ENCODE results near the gene TRIP13. TPM values are rescaled to one million over a fixed set of nuclear protein-coding genes. Genes with fewer than 3 reads are reported as not detected.

Gene TRIP13
- total RNA-seq, 1 experiment from 2014 or later = 45.9 TPM

DNA sequence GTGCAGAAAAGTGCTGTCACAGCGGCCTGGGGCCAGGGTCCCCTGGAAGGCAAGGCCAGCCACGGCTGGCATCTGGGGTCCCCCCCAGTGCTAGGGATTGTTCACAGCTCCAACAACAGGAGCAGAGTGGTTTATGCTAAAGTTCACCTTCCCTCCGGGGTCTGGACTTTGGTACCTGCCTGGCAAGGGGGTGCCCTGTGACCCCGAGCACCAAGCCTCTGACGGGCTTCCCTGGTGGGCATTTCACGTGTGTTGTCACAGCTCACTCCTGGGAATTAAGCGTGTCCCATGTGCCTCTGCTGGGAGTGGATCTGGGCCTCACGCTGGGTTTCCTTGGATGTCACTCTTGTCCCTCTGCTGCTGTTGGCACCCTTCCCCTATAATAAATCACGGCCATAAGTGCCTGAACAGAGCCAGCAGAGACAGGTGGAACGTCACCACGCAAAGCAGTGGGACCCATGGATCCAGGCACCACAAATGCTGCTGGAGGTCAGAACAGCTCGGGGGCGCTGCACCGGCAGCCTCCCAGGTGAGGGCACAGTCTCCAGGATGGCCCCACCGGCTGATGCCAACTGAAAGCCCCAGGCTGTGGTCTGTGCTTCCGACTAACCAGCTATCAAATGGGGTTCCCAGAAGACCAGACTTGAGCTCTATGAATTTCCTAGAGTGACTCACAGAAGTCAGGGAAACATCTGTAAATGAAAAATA lies 24.1 kb upstream of the TRIP13 start:
- no peaks in the 10 kb centered on the region for H3K27me3 ChIP-seq (ENCODE audit: control insufficient read depth, insufficient read depth, low read length)
- no peak overlapping the region for H3K27ac ChIP-seq (ENCODE audit: low read length)
- no peak for ATAC-seq
- CTCF ChIA-PET = no interaction called here
- H3K36me3 ChIP-seq (ENCODE audit: control insufficient read depth, insufficient read depth, low read length) = peaks cover 29% of the 10 kb centered on the region
- H3K4me1 ChIP-seq (ENCODE audit: control insufficient read depth, insufficient read depth, low read length) = no peaks in the 10 kb centered on the region
- POLR2A ChIA-PET = no interaction called here
- intact Hi-C loops (cut with micrococcal nuclease; ENCODE audit: unreplicated experiment) (no loop called here), in situ Hi-C loops (cut with HindIII; ENCODE audit: low pct_unique_long_range_greater_than_20kb, low sequenced_read_pairs) (no loop called here)
- TF ChIP-seq, protein P1, sequence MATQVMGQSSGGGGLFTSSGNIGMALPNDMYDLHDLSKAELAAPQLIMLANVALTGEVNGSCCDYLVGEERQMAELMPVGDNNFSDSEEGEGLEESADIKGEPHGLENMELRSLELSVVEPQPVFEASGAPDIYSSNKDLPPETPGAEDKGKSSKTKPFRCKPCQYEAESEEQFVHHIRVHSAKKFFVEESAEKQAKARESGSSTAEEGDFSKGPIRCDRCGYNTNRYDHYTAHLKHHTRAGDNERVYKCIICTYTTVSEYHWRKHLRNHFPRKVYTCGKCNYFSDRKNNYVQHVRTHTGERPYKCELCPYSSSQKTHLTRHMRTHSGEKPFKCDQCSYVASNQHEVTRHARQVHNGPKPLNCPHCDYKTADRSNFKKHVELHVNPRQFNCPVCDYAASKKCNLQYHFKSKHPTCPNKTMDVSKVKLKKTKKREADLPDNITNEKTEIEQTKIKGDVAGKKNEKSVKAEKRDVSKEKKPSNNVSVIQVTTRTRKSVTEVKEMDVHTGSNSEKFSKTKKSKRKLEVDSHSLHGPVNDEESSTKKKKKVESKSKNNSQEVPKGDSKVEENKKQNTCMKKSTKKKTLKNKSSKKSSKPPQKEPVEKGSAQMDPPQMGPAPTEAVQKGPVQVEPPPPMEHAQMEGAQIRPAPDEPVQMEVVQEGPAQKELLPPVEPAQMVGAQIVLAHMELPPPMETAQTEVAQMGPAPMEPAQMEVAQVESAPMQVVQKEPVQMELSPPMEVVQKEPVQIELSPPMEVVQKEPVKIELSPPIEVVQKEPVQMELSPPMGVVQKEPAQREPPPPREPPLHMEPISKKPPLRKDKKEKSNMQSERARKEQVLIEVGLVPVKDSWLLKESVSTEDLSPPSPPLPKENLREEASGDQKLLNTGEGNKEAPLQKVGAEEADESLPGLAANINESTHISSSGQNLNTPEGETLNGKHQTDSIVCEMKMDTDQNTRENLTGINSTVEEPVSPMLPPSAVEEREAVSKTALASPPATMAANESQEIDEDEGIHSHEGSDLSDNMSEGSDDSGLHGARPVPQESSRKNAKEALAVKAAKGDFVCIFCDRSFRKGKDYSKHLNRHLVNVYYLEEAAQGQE (IDR thresholded peaks at IDR 0.05; ENCODE audit: insufficient read depth in 1 of 2, low read depth in 2 of 2, low read length in 1 of 2) = no peak
- TF ChIP-seq, protein P2, sequence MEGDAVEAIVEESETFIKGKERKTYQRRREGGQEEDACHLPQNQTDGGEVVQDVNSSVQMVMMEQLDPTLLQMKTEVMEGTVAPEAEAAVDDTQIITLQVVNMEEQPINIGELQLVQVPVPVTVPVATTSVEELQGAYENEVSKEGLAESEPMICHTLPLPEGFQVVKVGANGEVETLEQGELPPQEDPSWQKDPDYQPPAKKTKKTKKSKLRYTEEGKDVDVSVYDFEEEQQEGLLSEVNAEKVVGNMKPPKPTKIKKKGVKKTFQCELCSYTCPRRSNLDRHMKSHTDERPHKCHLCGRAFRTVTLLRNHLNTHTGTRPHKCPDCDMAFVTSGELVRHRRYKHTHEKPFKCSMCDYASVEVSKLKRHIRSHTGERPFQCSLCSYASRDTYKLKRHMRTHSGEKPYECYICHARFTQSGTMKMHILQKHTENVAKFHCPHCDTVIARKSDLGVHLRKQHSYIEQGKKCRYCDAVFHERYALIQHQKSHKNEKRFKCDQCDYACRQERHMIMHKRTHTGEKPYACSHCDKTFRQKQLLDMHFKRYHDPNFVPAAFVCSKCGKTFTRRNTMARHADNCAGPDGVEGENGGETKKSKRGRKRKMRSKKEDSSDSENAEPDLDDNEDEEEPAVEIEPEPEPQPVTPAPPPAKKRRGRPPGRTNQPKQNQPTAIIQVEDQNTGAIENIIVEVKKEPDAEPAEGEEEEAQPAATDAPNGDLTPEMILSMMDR (IDR thresholded peaks at IDR 0.05) = no peak
- TF ChIP-seq TCF7L2 (IDR thresholded peaks at IDR 0.05; ENCODE audit: low read depth, low read length) (no peak), SIN3A (IDR thresholded peaks at IDR 0.05; ENCODE audit: borderline replicate concordance, insufficient read depth, low read depth, low read length) (no peak), POLR2AphosphoS5 (IDR thresholded peaks at IDR 0.05; ENCODE audit: low read depth, low read length) (no peak)
- H3K4me3 ChIP-seq (ENCODE audit: low read depth in 2 of 2, low read length in 2 of 2) = no peak overlapping the region
- H3K9me3 ChIP-seq (ENCODE audit: control insufficient read depth, insufficient read depth, low read depth, low read length) = no peaks in the 10 kb centered on the region
- BruUV-seq (replicated peaks) = no TSS peak
- no peak for DNase-seq (ENCODE audit: low read depth, low spot score)

DNA sequence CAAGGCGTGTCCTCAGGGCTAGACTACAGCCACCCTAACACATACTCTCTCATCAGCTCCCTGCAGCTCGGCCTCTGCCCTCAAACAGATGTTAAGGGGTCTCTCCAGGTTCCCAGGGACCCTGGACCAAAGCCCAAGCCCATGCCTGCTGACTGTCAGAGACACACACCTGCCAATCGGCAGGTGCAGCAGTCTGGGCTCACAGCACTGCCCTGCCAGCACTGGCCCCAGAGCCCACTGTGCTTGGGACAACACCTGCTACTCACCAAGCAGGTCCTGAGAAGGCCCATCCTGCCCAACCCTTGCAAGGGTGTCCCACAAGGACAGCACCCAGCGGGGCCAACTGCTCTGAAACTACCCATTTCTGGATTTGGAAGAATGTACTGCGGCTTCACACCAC lies 21.7 kb upstream of the TRIP13 start:
- H3K9me3 ChIP-seq (ENCODE audit: control insufficient read depth, insufficient read depth, low read depth, low read length) = no peaks in the 10 kb centered on the region
- no peak overlapping the region for H3K4me3 ChIP-seq (ENCODE audit: low read depth in 2 of 2, low read length in 2 of 2)
- ChIA-PET CTCF (no interaction called here), POLR2A (no interaction called here)
- H3K36me3 ChIP-seq (ENCODE audit: control insufficient read depth, insufficient read depth, low read length) = peaks cover 33% of the 10 kb centered on the region
- DNase-seq (ENCODE audit: low read depth, low spot score) (no peak), ATAC-seq (no peak)
- H3K27me3 ChIP-seq (ENCODE audit: control insufficient read depth, insufficient read depth, low read length) = no peaks in the 10 kb centered on the region
- intact Hi-C loops (cut with micrococcal nuclease; ENCODE audit: unreplicated experiment) = no loop called here
- no peaks in the 10 kb centered on the region for H3K4me1 ChIP-seq (ENCODE audit: control insufficient read depth, insufficient read depth, low read length)
- TF ChIP-seq TCF7L2 (IDR thresholded peaks at IDR 0.05; ENCODE audit: low read depth, low read length) = no peak
- no peak for TF ChIP-seq SIN3A (IDR thresholded peaks at IDR 0.05; ENCODE audit: borderline replicate concordance, insufficient read depth, low read depth, low read length)
- no peak for TF ChIP-seq POLR2AphosphoS5 (IDR thresholded peaks at IDR 0.05; ENCODE audit: low read depth, low read length)
- TF ChIP-seq, protein P2 (IDR thresholded peaks at IDR 0.05) = no peak
- TF ChIP-seq, protein P1 (IDR thresholded peaks at IDR 0.05; ENCODE audit: insufficient read depth in 1 of 2, low read depth in 2 of 2, low read length in 1 of 2) = no peak
- in situ Hi-C loops (cut with HindIII; ENCODE audit: low pct_unique_long_range_greater_than_20kb, low sequenced_read_pairs) = no loop called here
- BruUV-seq (replicated peaks) = no TSS peak
- no peak overlapping the region for H3K27ac ChIP-seq (ENCODE audit: low read length)

All from Panc1 (cell line).